HepG2 (cell line): ENCODE measurements around the gene FXYD4. TPM values are rescaled to one million over a fixed set of nuclear protein-coding genes. Genes with fewer than 3 reads are reported as not detected.
A peak's percentile ranks its signal among the peaks of the same experiment; 100 is the strongest.

Experiments used
- ATF4 ChIP-seq, 2 experiments: fragments of 450-650 bp in 1 of 2; sonication (generic) in 1 of 2; formaldehyde crosslinking; IDR thresholded peaks; 2 replicates each; pipeline versions ENCODE4 v1.5.0 to v1.8.0; 2020 to 2022; ENCODE audit warnings: mild to moderate bottlenecking in 1 of 2, missing genetic modification reagents in 1 of 2
- BCL6 ChIP-seq: IDR thresholded peaks from 2 replicates; pipeline ENCODE4 v1.6.1; 2016; ENCODE audit warnings: missing genetic modification reagents, missing compliant biosample characterization
- BRD4 ChIP-seq: sonication (generic); formaldehyde crosslinking; IDR thresholded peaks from 2 replicates; pipeline ENCODE4 v1.4.0; 2020; ENCODE audit warnings: missing genetic modification reagents
- CENPX ChIP-seq: sonication (generic); formaldehyde crosslinking; IDR thresholded peaks from 2 replicates; pipeline ENCODE4 v1.9.0; 2021; ENCODE audit warnings: mild to moderate bottlenecking, missing genetic modification reagents, moderate library complexity
- GABPB1 ChIP-seq: IDR thresholded peaks from 2 replicates; pipeline ENCODE4 v1.6.1; 2016; ENCODE audit warnings: mild to moderate bottlenecking, missing genetic modification reagents, moderate library complexity, missing compliant biosample characterization
- GATA4 ChIP-seq: sonication (generic); IDR thresholded peaks from 2 replicates; pipeline ENCODE4 v1.6.1; 2016; ENCODE audit warnings: antibody characterized with exemption, low read depth, borderline replicate concordance
- MAX ChIP-seq: IDR thresholded peaks from 2 replicates; pipeline ENCODE4 v1.6.1; 2012; ENCODE audit warnings: inconsistent platforms
- MIXL1 ChIP-seq: IDR thresholded peaks from 2 replicates; pipeline ENCODE4 v1.6.1; 2016
- SATB2 ChIP-seq: sonication (generic); formaldehyde crosslinking; IDR thresholded peaks from 2 replicates; pipeline ENCODE4 v1.5.0; 2020; ENCODE audit warnings: missing genetic modification reagents
- SIN3B ChIP-seq: fragments of 150-350 bp; IDR thresholded peaks from 2 replicates; pipeline ENCODE4 v1.6.1; 2014; ENCODE audit warnings: low read length
- SOX13 ChIP-seq, 3 experiments: fragments of 450-650 bp in 1 of 3; sonication (generic) in 1 of 3; formaldehyde crosslinking in 1 of 3; IDR thresholded peaks in 2 of 3; conservative IDR thresholded peaks in 1 of 3; 2 replicates each; pipeline versions ENCODE4 v1.5.0 to v1.6.1; 2016 to 2020; ENCODE audit warnings: antibody characterized with exemption in 1 of 3, mild to moderate bottlenecking in 1 of 3, missing compliant biosample characterization in 1 of 3, missing genetic modification reagents in 1 of 3, moderate library complexity in 1 of 3
- SP4 ChIP-seq: sonication (generic); formaldehyde crosslinking; IDR thresholded peaks from 2 replicates; pipeline ENCODE4 v1.8.1; 2023; ENCODE audit warnings: mild to moderate bottlenecking, missing genetic modification reagents
- STAG1 ChIP-seq: sonication (generic); formaldehyde crosslinking; IDR thresholded peaks from 2 replicates; pipeline ENCODE4 v1.4.0; 2020; ENCODE audit warnings: missing genetic modification reagents
- TAF15 ChIP-seq: fragments of 200-400 bp; formaldehyde crosslinking; IDR thresholded peaks from one replicate; pipeline ENCODE4 v1.6.1; 2018; ENCODE audit warnings: mild to moderate bottlenecking, low read depth, low read length; ENCODE audit not compliant: poor library complexity, severe bottlenecking
- TBL1XR1 ChIP-seq: fragments of 150-350 bp; IDR thresholded peaks from 2 replicates; pipeline ENCODE4 v1.6.1; 2014; ENCODE audit warnings: borderline replicate concordance, low read length; ENCODE audit not compliant: partially characterized antibody
- TCF7 ChIP-seq: sonication (generic); IDR thresholded peaks from 2 replicates; pipeline ENCODE4 v1.6.1; 2016; ENCODE audit warnings: antibody characterized with exemption, low read depth
- ZFX ChIP-seq: sonication (generic); formaldehyde crosslinking; IDR thresholded peaks from 2 replicates; pipeline ENCODE4 v1.4.0; 2020; ENCODE audit warnings: mild to moderate bottlenecking, low read depth, missing genetic modification reagents, moderate library complexity
- ZNF10 ChIP-seq: sonication (generic); formaldehyde crosslinking; IDR thresholded peaks from 2 replicates; pipeline ENCODE4 v1.4.0; 2020; ENCODE audit warnings: mild to moderate bottlenecking, low read depth, missing genetic modification reagents, borderline replicate concordance
- ZNF180 ChIP-seq: sonication (generic); formaldehyde crosslinking; IDR thresholded peaks from 2 replicates; pipeline ENCODE4 v1.4.0; 2020; ENCODE audit warnings: low read depth, missing genetic modification reagents, borderline replicate concordance
- ZNF234 ChIP-seq: sonication (generic); formaldehyde crosslinking; conservative IDR thresholded peaks from 2 replicates; pipeline ENCODE4 v1.5.1; 2020; ENCODE audit warnings: mild to moderate bottlenecking, missing genetic modification reagents
- ZNF737 ChIP-seq: sonication (generic); formaldehyde crosslinking; IDR thresholded peaks from 2 replicates; pipeline ENCODE4 v1.5.0; 2020; ENCODE audit warnings: missing genetic modification reagents, mild to moderate bottlenecking, borderline replicate concordance
- ZNF772 ChIP-seq: sonication (generic); formaldehyde crosslinking; IDR thresholded peaks from 2 replicates; pipeline ENCODE4 v1.5.0; 2020; ENCODE audit warnings: mild to moderate bottlenecking, missing genetic modification reagents
- ZNF839 ChIP-seq: sonication (generic); formaldehyde crosslinking; IDR thresholded peaks from 2 replicates; pipeline ENCODE4 v1.4.0; 2020; ENCODE audit warnings: missing genetic modification reagents, mild to moderate bottlenecking, borderline replicate concordance
- ZUFSP ChIP-seq: sonication (generic); formaldehyde crosslinking; IDR thresholded peaks from 2 replicates; pipeline ENCODE4 v1.9.0; 2021; ENCODE audit warnings: missing genetic modification reagents, mild to moderate bottlenecking, borderline replicate concordance
- ZZZ3 ChIP-seq: sonication (generic); formaldehyde crosslinking; IDR thresholded peaks from 2 replicates; pipeline ENCODE4 v1.4.0; 2020; ENCODE audit warnings: missing genetic modification reagents, mild to moderate bottlenecking, borderline replicate concordance
- polyA plus RNA-seq, 8 experiments: library from polyadenylated mRNA; depleted of rRNA in 3 of 8; stranded (reverse) in 7 of 8; unstranded in 1 of 8; fragments of >200 nt; fragmentation: Illumina TruSeq in 4 of 8; extraction: Trizol in 4 of 8; gene quantifications; 2 replicates each; pipeline versions ENCODE4 v1.2.1 to v1.2.3, GENCODE V29; 2011 to 2016; ENCODE audit warnings: low read depth in 4 of 8, missing spikeins in 1 of 8, mixed read lengths in 1 of 8; ENCODE audit not compliant: insufficient read depth in 1 of 8
- total RNA-seq, 5 experiments: library from RNA; depleted of rRNA; stranded (reverse); fragments of >200 nt; fragmentation: Illumina TruSeq; extraction: Trizol; gene quantifications; 2 replicates each; pipeline ENCODE4 v1.2.3, GENCODE V29; 2016; ENCODE audit warnings: low read depth in 1 of 5
- TF ChIP-seq, protein P1 (sequence below): sonication (generic); formaldehyde crosslinking; IDR thresholded peaks from 2 replicates; pipeline ENCODE4 v1.5.1; 2020; ENCODE audit warnings: missing genetic modification reagents, mild to moderate bottlenecking, borderline replicate concordance

The FXYD4 gene
- total and polyA plus RNA-seq, 2 of the 13 experiments (the other 11 are each of a cell fraction or from before 2014, with no cell fraction given), result not detected

DNA sequence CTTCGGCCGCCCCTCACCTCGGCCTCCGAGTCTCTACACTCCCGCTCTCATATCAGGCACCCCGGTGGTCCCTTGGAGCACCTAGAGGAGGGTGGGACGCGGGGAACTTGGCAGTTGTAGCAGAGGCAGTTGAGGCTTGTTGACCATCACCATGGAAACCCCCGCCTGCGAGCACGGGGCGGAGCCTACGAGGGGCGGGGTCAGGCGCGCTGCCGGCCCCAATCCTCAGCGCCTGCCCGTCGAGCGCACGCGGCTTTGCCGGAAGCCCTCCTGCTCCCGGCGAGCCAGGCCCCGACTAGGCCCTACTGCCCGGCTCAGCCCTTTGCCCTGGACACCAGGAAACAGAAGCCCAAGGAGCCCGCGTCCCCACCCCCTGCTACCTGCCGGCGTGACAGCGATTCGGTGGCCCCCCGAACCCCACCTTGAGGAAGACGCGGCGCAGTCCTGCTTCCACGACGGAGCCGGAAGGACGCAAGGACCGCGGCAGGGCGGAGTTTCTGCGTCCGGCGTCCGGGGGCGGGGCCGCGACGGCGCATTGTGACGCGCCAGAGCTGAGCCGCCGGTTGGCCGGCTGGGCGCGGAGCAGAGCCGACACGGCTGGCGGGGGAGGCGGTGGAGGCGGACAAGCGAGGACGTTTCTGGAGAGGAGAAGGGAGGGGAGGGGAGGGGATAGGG is 37.4 kb downstream of the FXYD4 start, which contains the start of gene HNRNPF (continued):
- TF ChIP-seq SP4 (CRISPR knock-in tag), result peak; percentile 89
- TF ChIP-seq SIN3B, result no peak
- no peak for TF ChIP-seq ZNF10 (CRISPR knock-in tag)
- no peak for TF ChIP-seq ZNF180 (CRISPR knock-in tag)
- no peak for TF ChIP-seq ZUFSP
- no peak for TF ChIP-seq STAG1 (CRISPR knock-in tag)
- no peak for TF ChIP-seq TCF7
- peak; percentile 45; the same call in 1 of the 2 replicates for TF ChIP-seq BCL6
- TF ChIP-seq GABPB1 (CRISPR knock-in tag), result peak; percentile 93
- TF ChIP-seq TAF15, result no peak
- TF ChIP-seq MIXL1 (CRISPR knock-in tag), result no peak
- TF ChIP-seq TBL1XR1, result no peak
- peak; percentile 80; the same call in 1 of the 2 replicates for TF ChIP-seq BRD4
- peak; percentile 97 for TF ChIP-seq ZFX
- TF ChIP-seq, protein P1, sequence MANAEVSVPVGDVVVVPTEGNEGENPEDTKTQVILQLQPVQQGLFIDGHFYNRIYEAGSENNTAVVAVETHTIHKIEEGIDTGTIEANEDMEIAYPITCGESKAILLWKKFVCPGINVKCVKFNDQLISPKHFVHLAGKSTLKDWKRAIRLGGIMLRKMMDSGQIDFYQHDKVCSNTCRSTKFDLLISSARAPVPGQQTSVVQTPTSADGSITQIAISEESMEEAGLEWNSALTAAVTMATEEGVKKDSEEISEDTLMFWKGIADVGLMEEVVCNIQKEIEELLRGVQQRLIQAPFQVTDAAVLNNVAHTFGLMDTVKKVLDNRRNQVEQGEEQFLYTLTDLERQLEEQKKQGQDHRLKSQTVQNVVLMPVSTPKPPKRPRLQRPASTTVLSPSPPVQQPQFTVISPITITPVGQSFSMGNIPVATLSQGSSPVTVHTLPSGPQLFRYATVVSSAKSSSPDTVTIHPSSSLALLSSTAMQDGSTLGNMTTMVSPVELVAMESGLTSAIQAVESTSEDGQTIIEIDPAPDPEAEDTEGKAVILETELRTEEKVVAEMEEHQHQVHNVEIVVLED (CRISPR knock-in tag), result peak; percentile 97
- no peak for TF ChIP-seq SOX13 (IDR thresholded peaks at IDR 0.05)
- TF ChIP-seq SOX13 (CRISPR knock-in tag; conservative IDR thresholded peaks at IDR 0.05 in 1 of 2, IDR thresholded peaks at IDR 0.05 in 1 of 2), result peak in 1 of 2 experiments; percentile 46; a peak in 1 of 4 replicates
- TF ChIP-seq MAX, result peak; percentile 98
- peak in 1 of 2 experiments; percentile 53; a peak in 2 of 4 replicates for TF ChIP-seq ATF4 (CRISPR knock-in tag; IDR thresholded peaks at IDR 0.05)
- TF ChIP-seq ZNF234, result peak; percentile 86
- TF ChIP-seq GATA4, result no peak
- peak; percentile 94 for TF ChIP-seq SATB2
- TF ChIP-seq ZZZ3 (CRISPR knock-in tag), result peak; percentile 76
- TF ChIP-seq CENPX, result no peak
- no peak for TF ChIP-seq ZNF839 (CRISPR knock-in tag)
- TF ChIP-seq ZNF772 (CRISPR knock-in tag), result peak; percentile 71; the same call in 1 of the 2 replicates
- no peak for TF ChIP-seq ZNF737 (CRISPR knock-in tag)
